GM23338 (cell line): ENCODE measurements around the gene RFWD3. TPM values are rescaled to one million over a fixed set of nuclear protein-coding genes. Genes with fewer than 3 reads are reported as not detected.

Source experiments
- ATAC-seq: fragments of 200-7000 bp; cut with Tn5 transposase; 3 replicates; pipeline ENCODE4 v1.9.1; 2020
- DNase-seq: peaks from one replicate; pipeline ENCODE4 v3.0.0-alpha.2; 2015; ENCODE audit warnings: low spot score
- H2AFZ ChIP-seq: fragments of 200-600 bp; sonication (generic); 2 replicates; pipeline ENCODE4 v1.8.0; 2016; ENCODE audit warnings: antibody characterized with exemption, mild to moderate bottlenecking, moderate library complexity
- H3F3A ChIP-seq: fragments of 200-600 bp; sonication (generic); replicated peaks from 2 replicates; pipeline ENCODE4 v1.8.0; 2017; ENCODE audit warnings: antibody characterized with exemption, mixed run types, low read depth
- H3K27ac ChIP-seq: fragments of 200-600 bp; sonication (generic); 2 replicates; pipeline ENCODE4 v1.6.1; 2016; ENCODE audit warnings: low read depth
- H3K27me3 ChIP-seq: fragments of 200-600 bp; sonication (generic); 2 replicates; pipeline ENCODE4 v1.8.0; 2016; ENCODE audit warnings: mild to moderate bottlenecking, mixed run types, moderate library complexity; ENCODE audit not compliant: insufficient read depth
- H3K36me3 ChIP-seq: fragments of 200-600 bp; sonication (generic); 2 replicates; pipeline ENCODE4 v1.8.0; 2016; ENCODE audit warnings: mild to moderate bottlenecking; ENCODE audit not compliant: insufficient read depth
- H3K4me1 ChIP-seq: fragments of 200-600 bp; sonication (generic); 2 replicates; pipeline ENCODE4 v1.8.0; 2016; ENCODE audit warnings: mild to moderate bottlenecking, moderate library complexity; ENCODE audit not compliant: insufficient read depth
- H3K4me2 ChIP-seq: fragments of 200-600 bp; sonication (generic); 2 replicates; pipeline ENCODE4 v1.7.1; 2017; ENCODE audit warnings: mixed run types
- H3K4me3 ChIP-seq: fragments of 200-600 bp; sonication (generic); 2 replicates; pipeline ENCODE4 v1.6.1; 2016; ENCODE audit warnings: mixed run types
- H3K79me2 ChIP-seq: fragments of 200-600 bp; sonication (generic); replicated peaks from 2 replicates; pipeline ENCODE4 v1.8.0; 2017; ENCODE audit warnings: mild to moderate bottlenecking; ENCODE audit not compliant: insufficient read depth
- H3K9me2 ChIP-seq: fragments of 200-600 bp; sonication (generic); 2 replicates; pipeline ENCODE4 v1.8.0; 2017; ENCODE audit not compliant: insufficient read depth
- H4K20me1 ChIP-seq: fragments of 200-600 bp; sonication (generic); replicated peaks from 2 replicates; pipeline ENCODE4 v1.8.0; 2017; ENCODE audit warnings: mild to moderate bottlenecking; ENCODE audit not compliant: insufficient read depth
- H3K27ac Mint-ChIP-seq: 2 replicates; pipeline ENCODE4 v1.8.0; 2020; ENCODE audit warnings: inconsistent platforms, mild to moderate bottlenecking, moderate library complexity, mixed read lengths
- H3K27me3 Mint-ChIP-seq: 3 replicates; pipeline ENCODE4 v1.8.0; 2022; ENCODE audit warnings: low read depth, mild to moderate bottlenecking, moderate library complexity, mixed read lengths, inconsistent platforms; ENCODE audit not compliant: insufficient read depth, poor library complexity
- H3K36me3 Mint-ChIP-seq: 3 replicates; pipeline ENCODE4 v1.8.0; 2021; ENCODE audit warnings: low read depth, mild to moderate bottlenecking, inconsistent platforms, moderate library complexity, mixed read lengths
- H3K4me1 Mint-ChIP-seq: 3 replicates; pipeline ENCODE4 v1.8.0; 2020; ENCODE audit warnings: mild to moderate bottlenecking, inconsistent platforms, mixed read lengths
- H3K4me3 Mint-ChIP-seq: 3 replicates; pipeline ENCODE4 v1.8.0; 2021; ENCODE audit warnings: moderate library complexity, mild to moderate bottlenecking, inconsistent platforms, mixed read lengths
- H3K9me3 Mint-ChIP-seq: 3 replicates; pipeline ENCODE4 v1.8.0; 2020; ENCODE audit warnings: moderate library complexity, mild to moderate bottlenecking, inconsistent platforms, mixed read lengths
- CREB1 ChIP-seq: fragments of 250-450 bp; sonication (Bioruptor Pico); IDR thresholded peaks from 2 replicates; pipeline ENCODE4 v1.5.0; 2020; ENCODE audit warnings: low read depth, mild to moderate bottlenecking, moderate library complexity
- ETS1 ChIP-seq: IDR thresholded peaks from 2 replicates; pipeline ENCODE4 v1.6.1; 2016; ENCODE audit warnings: antibody characterized with exemption
- EZH2 ChIP-seq: fragments of 200-600 bp; sonication (generic); IDR thresholded peaks from one replicate; pipeline ENCODE4 v1.8.0; 2017; ENCODE audit warnings: antibody characterized with exemption, mild to moderate bottlenecking, low read depth; ENCODE audit not compliant: unreplicated experiment
- EZH2phosphoT487 ChIP-seq: fragments of 200-600 bp; sonication (generic); IDR thresholded peaks from one replicate; pipeline ENCODE4 v1.8.1; 2018; ENCODE audit warnings: antibody characterized with exemption; ENCODE audit not compliant: unreplicated experiment
- JUNB ChIP-seq: IDR thresholded peaks from one replicate; pipeline ENCODE4 v1.6.1; 2016; ENCODE audit warnings: antibody characterized with exemption; ENCODE audit not compliant: unreplicated experiment
- NANOG ChIP-seq: IDR thresholded peaks from 2 replicates; pipeline ENCODE4 v1.6.1; 2016; ENCODE audit warnings: antibody characterized with exemption, borderline replicate concordance
- POLR2AphosphoS5 ChIP-seq: IDR thresholded peaks from 2 replicates; pipeline ENCODE4 v1.6.1; 2016; ENCODE audit warnings: antibody characterized with exemption, low read depth
- REST ChIP-seq: IDR thresholded peaks from one replicate; pipeline ENCODE4 v1.6.1; 2018; ENCODE audit warnings: antibody characterized with exemption; ENCODE audit not compliant: unreplicated experiment
- STAT1 ChIP-seq: IDR thresholded peaks from one replicate; pipeline ENCODE4 v1.6.1; 2016; ENCODE audit warnings: antibody characterized with exemption; ENCODE audit not compliant: unreplicated experiment
- ZNF114 ChIP-seq: fragments of 250-450 bp; sonication (Bioruptor Pico); IDR thresholded peaks from 2 replicates; pipeline ENCODE4 v1.5.0; 2020; ENCODE audit warnings: mild to moderate bottlenecking, moderate library complexity
- ZNF331 ChIP-seq: fragments of 250-450 bp; sonication (Bioruptor Pico); IDR thresholded peaks from 2 replicates; pipeline ENCODE4 v1.5.0; 2020; ENCODE audit warnings: low read depth, mild to moderate bottlenecking, moderate library complexity
- ZNF462 ChIP-seq: fragments of 250-450 bp; sonication (Bioruptor Pico); IDR thresholded peaks from 2 replicates; pipeline ENCODE4 v1.5.0; 2020; ENCODE audit warnings: mild to moderate bottlenecking, moderate library complexity
- polyA plus RNA-seq: library from polyadenylated mRNA; unstranded; fragments of >200 nt; fragmentation: Nextera tagmentation; extraction: Ambion mirVana; gene quantifications from 2 replicates; pipeline ENCODE4 v1.2.1, GENCODE V29; 2016
- total RNA-seq: library from RNA; depleted of rRNA; stranded (reverse); fragments of >200 nt; shearing (Covaris generic); gene quantifications from 2 replicates; pipeline ENCODE4 v1.2.3, GENCODE V29; 2014
- TF ChIP-seq, protein P1 (sequence below), 2 experiments: fragments of 200-600 bp in 1 of 2; sonication (generic) in 1 of 2; conservative IDR thresholded peaks; 2 replicates each; pipeline versions ENCODE4 v1.5.1 to v1.6.1; 2016 to 2017; ENCODE audit warnings: antibody characterized with exemption in 2 of 2, low read depth in 2 of 2, mild to moderate bottlenecking in 2 of 2, moderate library complexity in 1 of 2

The RFWD3 gene
- total and polyA plus RNA-seq, 2 experiments from 2014 or later, result 27.6 to 113 TPM

GRCh38 chr16:74713876-74714275 is 47.2 kb upstream of the RFWD3 start:
- no peak for DNase-seq
- H3K36me3 Mint-ChIP-seq, result no peaks in the 10 kb centered on the region

More at GRCh38 chr16:74713876-74714275, 47.2 kb upstream of the RFWD3 start:
- Mint-ChIP-seq H3K4me1 (no peaks in the 10 kb centered on the region; the same call in 1 of the 3 replicates), H3K27ac (no peak overlapping the region), H3K27me3 (peaks cover 14% of the 10 kb centered on the region), H3K9me3 (no peaks in the 10 kb centered on the region; the same call in 2 of the 3 replicates), H3K4me3 (no peak overlapping the region)
- Histone ChIP-seq H3K4me2 (no peak overlapping the region), H2AFZ (no peak overlapping the region), H3K27ac (no peak overlapping the region), H4K20me1 (no peaks in the 10 kb centered on the region), H3K4me1 (no peaks in the 10 kb centered on the region), H3K79me2 (no peaks in the 10 kb centered on the region), H3F3A (no peaks in the 10 kb centered on the region), H3K4me3 (no peak overlapping the region), H3K36me3 (no peaks in the 10 kb centered on the region), H3K27me3 (no peaks in the 10 kb centered on the region), H3K9me2 (no peaks in the 10 kb centered on the region)
- TF ChIP-seq ZNF331 (CRISPR knock-in tag) (no peak), REST (no peak), NANOG (no peak), ZNF462 (no peak), EZH2phosphoT487 (no peak), STAT1 (no peak), EZH2 (no peak), JUNB (no peak), ZNF114 (CRISPR knock-in tag) (no peak), ETS1 (no peak), CREB1 (CRISPR knock-in tag) (no peak), POLR2AphosphoS5 (no peak)
- TF ChIP-seq, protein P1, sequence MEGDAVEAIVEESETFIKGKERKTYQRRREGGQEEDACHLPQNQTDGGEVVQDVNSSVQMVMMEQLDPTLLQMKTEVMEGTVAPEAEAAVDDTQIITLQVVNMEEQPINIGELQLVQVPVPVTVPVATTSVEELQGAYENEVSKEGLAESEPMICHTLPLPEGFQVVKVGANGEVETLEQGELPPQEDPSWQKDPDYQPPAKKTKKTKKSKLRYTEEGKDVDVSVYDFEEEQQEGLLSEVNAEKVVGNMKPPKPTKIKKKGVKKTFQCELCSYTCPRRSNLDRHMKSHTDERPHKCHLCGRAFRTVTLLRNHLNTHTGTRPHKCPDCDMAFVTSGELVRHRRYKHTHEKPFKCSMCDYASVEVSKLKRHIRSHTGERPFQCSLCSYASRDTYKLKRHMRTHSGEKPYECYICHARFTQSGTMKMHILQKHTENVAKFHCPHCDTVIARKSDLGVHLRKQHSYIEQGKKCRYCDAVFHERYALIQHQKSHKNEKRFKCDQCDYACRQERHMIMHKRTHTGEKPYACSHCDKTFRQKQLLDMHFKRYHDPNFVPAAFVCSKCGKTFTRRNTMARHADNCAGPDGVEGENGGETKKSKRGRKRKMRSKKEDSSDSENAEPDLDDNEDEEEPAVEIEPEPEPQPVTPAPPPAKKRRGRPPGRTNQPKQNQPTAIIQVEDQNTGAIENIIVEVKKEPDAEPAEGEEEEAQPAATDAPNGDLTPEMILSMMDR (conservative IDR thresholded peaks at IDR 0.05; ENCODE audit: low read depth in 2 of 2), result no peak
- no peak for ATAC-seq
